GM13976 (cell line): ENCODE results near the gene ZBTB47.

Source experiments
- DNase-seq: peaks from one replicate; pipeline ENCODE4 v3.0.0; 2012; ENCODE audit warnings: low spot score
- CTCF ChIP-seq: IDR thresholded peaks from 2 replicates; pipeline ENCODE4 v1.5.1; 2012; ENCODE audit warnings: borderline replicate concordance, mild to moderate bottlenecking; ENCODE audit not compliant: insufficient read depth; ENCODE audit errors: extremely low read depth, missing control alignments, control extremely low read depth
- in situ Hi-C: fragments of 300-500 bp; cut with MboI; formaldehyde crosslinking; loops from one replicate; pipeline ENCODE4 v1.12.0; 2022; ENCODE audit warnings: low sequenced_read_pairs, mixed read lengths, inconsistent platforms; ENCODE audit not compliant: unreplicated experiment

The ZBTB47 gene

GRCh38 chr3:42652251-42652610 is 1.3 kb upstream of the ZBTB47 start:
- no peak for TF ChIP-seq CTCF
- DNase-seq, result no peak
- in situ Hi-C loops, result no loop called here

- in situ Hi-C loops, result no loop called here
- DNase-seq, result peak; percentile 48
- no peak for TF ChIP-seq CTCF
These were observed 740 bp upstream of the ZBTB47 start for GRCh38 chr3:42652611-42653302.

- no peak for TF ChIP-seq CTCF
- in situ Hi-C loops, result no loop called here
- DNase-seq, result no peak
These were observed 266 bp upstream of the ZBTB47 start for GRCh38 chr3:42653303-42653559.

GRCh38 chr3:42654331-42655201 is 1.1 kb downstream of the ZBTB47 start:
- in situ Hi-C loops, result no loop called here
- TF ChIP-seq CTCF, result no peak
- DNase-seq, result peak; percentile 77

GRCh38 chr3:42655331-42655888 is 1.9 kb downstream of the ZBTB47 start:
- in situ Hi-C loops, result no loop called here
- no peak for TF ChIP-seq CTCF
- peak; percentile 42 for DNase-seq

- in situ Hi-C loops, result no loop called here
- peak; percentile 34 for DNase-seq
- no peak for TF ChIP-seq CTCF
These were observed 2.6 kb downstream of the ZBTB47 start for GRCh38 chr3:42655980-42656679.
